Thoracic aorta (tissue), 2 donors: Measurements from ENCODE around the gene WARS2. TPM values are rescaled to one million over a fixed set of nuclear protein-coding genes. Genes with fewer than 3 reads are reported as not detected.

Experiments
- ATAC-seq: fragments of 150-250 bp; one replicate; pipeline ENCODE4 v1.8.0; 2017; ENCODE audit warnings: low read depth; ENCODE audit not compliant: insufficient number of reproducible peaks, low FRiP score
- DNase-seq: peaks from one replicate; pipeline ENCODE4 v3.0.0-alpha.2; 2020; ENCODE audit warnings: low spot score
- H3K27ac ChIP-seq, 2 donors: fragments of 200-600 bp; sonication (generic); 1 replicate in 1 of 2; 2 replicates in 1 of 2; pipeline ENCODE4 v1.5.1; 2016; ENCODE audit warnings: mild to moderate bottlenecking in 2 of 2, moderate library complexity in 2 of 2
- H3K27me3 ChIP-seq: fragments of 200-600 bp; sonication (generic); replicated peaks from 2 replicates; pipeline ENCODE4 v1.6.0; 2016; ENCODE audit warnings: mild to moderate bottlenecking; ENCODE audit not compliant: insufficient read depth
- H3K36me3 ChIP-seq: fragments of 200-600 bp; sonication (generic); one replicate; pipeline ENCODE4 v1.5.1; 2016
- H3K4me1 ChIP-seq, 2 donors: fragments of 200-600 bp; sonication (generic); 1 replicate in 1 of 2; 2 replicates in 1 of 2; pipeline versions ENCODE4 v1.5.1 to v1.6.0; 2016; ENCODE audit warnings: low read depth in 2 of 2, mild to moderate bottlenecking in 1 of 2; ENCODE audit not compliant: control insufficient read depth in 1 of 2
- H3K4me3 ChIP-seq: fragments of 200-600 bp; sonication (generic); 2 replicates; pipeline ENCODE4 v1.5.1; 2016; ENCODE audit warnings: mild to moderate bottlenecking
- H3K9me3 ChIP-seq: fragments of 200-600 bp; sonication (generic); 2 replicates; pipeline ENCODE4 v1.5.1; 2016
- total RNA-seq, 2 donors: library from RNA; depleted of rRNA; stranded (reverse); fragments of >200 nt; gene quantifications; one replicate each; pipeline versions ENCODE4 v1.1.0 to v1.2.3, GENCODE V29; 2016
- TF ChIP-seq, protein P1 (sequence below): fragments of 200-600 bp; sonication (generic); IDR thresholded peaks from one replicate; pipeline ENCODE4 v1.5.1; 2019; ENCODE audit warnings: antibody characterized with exemption

Gene WARS2
- total RNA-seq, 2 donors from 2014 or later: 11.1 to 13.8 TPM

DNA sequence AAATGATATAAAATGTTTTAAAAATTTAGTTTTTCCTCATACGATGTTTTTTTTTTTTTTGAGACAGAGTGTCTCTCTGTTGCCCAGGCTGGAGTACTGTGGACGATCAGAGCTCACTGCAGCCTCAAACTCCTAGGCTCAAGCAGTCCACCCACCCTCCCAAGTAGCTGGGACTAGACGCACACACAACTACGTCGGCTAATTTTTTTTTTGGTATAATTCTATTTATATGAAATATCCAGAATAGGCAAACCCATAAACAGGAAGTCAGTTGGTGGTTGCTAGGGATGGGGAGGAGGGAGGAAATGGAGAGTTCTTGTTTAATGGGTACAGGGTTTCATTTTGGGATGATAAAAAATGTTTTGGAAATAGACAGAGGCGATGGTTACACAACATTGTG, 56.5 kb downstream of the WARS2 start:
- no peak for DNase-seq
- ATAC-seq: no peak
- H3K9me3 ChIP-seq: no peaks in the 10 kb centered on the region

DNA sequence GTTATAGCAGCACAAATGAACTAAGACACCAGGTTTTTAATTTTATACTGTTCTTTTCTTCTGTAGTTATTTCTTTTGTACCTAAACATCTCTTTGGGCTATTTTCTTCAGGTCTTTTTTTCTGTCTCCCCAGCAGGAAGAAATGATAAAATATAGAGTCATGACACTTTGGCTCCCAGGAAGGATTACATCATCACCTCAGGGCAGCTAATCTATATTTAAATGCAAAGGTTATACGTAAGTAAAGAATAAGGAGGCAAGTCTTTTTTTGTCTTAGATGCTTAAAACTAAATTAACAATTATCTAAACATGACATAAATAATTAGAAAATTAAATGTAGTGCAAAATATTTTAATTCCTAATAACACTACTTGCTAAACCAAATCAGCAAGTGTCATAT, 57.0 kb downstream of the WARS2 start:
- TF ChIP-seq, protein P1, sequence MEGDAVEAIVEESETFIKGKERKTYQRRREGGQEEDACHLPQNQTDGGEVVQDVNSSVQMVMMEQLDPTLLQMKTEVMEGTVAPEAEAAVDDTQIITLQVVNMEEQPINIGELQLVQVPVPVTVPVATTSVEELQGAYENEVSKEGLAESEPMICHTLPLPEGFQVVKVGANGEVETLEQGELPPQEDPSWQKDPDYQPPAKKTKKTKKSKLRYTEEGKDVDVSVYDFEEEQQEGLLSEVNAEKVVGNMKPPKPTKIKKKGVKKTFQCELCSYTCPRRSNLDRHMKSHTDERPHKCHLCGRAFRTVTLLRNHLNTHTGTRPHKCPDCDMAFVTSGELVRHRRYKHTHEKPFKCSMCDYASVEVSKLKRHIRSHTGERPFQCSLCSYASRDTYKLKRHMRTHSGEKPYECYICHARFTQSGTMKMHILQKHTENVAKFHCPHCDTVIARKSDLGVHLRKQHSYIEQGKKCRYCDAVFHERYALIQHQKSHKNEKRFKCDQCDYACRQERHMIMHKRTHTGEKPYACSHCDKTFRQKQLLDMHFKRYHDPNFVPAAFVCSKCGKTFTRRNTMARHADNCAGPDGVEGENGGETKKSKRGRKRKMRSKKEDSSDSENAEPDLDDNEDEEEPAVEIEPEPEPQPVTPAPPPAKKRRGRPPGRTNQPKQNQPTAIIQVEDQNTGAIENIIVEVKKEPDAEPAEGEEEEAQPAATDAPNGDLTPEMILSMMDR: no peak
- H3K36me3 ChIP-seq: no peaks in the 10 kb centered on the region
- no peak overlapping the region for H3K4me3 ChIP-seq
- no peaks in the 10 kb centered on the region for H3K9me3 ChIP-seq
- no peak overlapping the region for H3K27ac ChIP-seq
- ATAC-seq (no peak), DNase-seq (no peak)
- H3K4me1 ChIP-seq: peaks cover 22 to 42% of the 10 kb centered on the region in 2 donors
- H3K27me3 ChIP-seq: no peaks in the 10 kb centered on the region

More for the DNA sequence above, 56.5 kb downstream of the WARS2 start:
- Histone ChIP-seq H3K36me3 (no peaks in the 10 kb centered on the region), H3K27ac (no peak overlapping the region), H3K4me1 (peaks cover 22 to 46% of the 10 kb centered on the region in 2 donors), H3K27me3 (no peaks in the 10 kb centered on the region), H3K4me3 (peak overlapping the region; percentile 46)
- TF ChIP-seq, protein P1: no peak

DNA sequence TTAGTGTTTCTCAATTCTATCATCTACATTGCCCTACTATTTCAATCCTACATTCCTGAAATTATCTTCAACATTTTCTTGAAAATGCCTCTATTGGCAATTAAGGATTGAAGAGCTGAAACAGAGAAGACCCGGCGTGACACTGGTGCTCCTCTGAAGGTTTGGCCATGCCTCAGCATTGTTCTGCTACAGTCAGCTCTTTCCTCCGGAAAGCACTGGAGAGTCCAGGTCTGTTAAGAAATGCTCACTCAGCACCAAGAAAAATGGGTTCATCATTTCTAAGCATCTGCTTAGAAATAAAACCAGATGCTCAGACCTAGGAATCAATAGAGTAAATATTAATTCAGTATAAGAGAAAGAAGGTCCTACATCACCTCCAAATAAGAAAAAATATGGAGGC, 58.8 kb downstream of the WARS2 start:
- no peak overlapping the region for H3K27ac ChIP-seq
- TF ChIP-seq, protein P1: no peak
- no peaks in the 10 kb centered on the region for H3K36me3 ChIP-seq
- DNase-seq: no peak
- H3K4me1 ChIP-seq: peaks cover 19 to 34% of the 10 kb centered on the region in 2 donors
- H3K4me3 ChIP-seq: no peak overlapping the region
- no peak for ATAC-seq
- no peaks in the 10 kb centered on the region for H3K9me3 ChIP-seq
- H3K27me3 ChIP-seq: no peaks in the 10 kb centered on the region

DNA sequence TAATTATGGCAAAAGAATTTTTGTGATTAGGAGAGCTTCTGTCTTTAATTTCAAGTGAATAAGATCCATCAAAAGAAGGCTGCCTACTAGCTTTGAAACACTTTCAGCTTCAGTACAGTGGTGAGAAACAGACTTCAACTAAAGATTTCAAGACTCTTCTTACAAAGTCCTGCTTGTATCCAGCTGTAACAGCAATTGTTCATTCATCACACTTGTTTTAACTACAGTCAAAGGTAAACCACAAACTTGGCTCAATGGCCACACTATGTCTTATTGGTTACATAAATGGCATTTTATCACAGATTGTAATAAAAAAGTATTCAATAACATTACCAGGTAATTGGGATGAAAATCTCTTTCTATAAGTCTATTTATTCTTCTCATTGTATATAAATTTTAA, 59.2 kb downstream of the WARS2 start:
- Histone ChIP-seq H3K27ac (peak overlapping the region; percentile 1 to 47), H3K27me3 (no peaks in the 10 kb centered on the region), H3K9me3 (no peaks in the 10 kb centered on the region), H3K4me1 (peaks cover 19 to 34% of the 10 kb centered on the region in 2 donors), H3K4me3 (no peak overlapping the region), H3K36me3 (no peaks in the 10 kb centered on the region)
- DNase-seq: no peak
- no peak for ATAC-seq
- TF ChIP-seq, protein P1: no peak

DNA sequence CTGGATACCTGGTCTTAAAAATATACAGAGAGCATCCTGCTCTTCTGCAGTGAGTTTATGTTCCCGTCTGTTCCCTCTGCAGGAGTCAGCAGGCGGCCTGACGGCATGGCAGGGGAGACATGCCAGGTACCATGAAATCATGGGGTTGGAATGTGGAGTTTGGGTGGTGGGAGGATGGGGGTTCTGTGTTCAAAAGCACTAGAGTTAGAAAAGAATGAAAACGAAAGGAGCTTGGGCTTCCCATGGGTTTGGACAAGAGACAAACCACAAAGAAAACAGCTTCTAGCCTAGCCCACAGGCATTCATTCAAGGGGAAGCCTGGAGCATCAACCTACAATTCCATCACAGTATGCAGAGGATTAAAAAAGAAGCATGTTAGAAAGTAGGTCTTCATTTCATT, 59.9 kb downstream of the WARS2 start:
- no peak for DNase-seq
- TF ChIP-seq, protein P1: no peak
- H3K4me3 ChIP-seq: peak overlapping the region; percentile 42

More for the DNA sequence above, 59.9 kb downstream of the WARS2 start:
- H3K27ac ChIP-seq: peak overlapping the region; percentile 1 to 47
- peaks cover 19 to 34% of the 10 kb centered on the region in 2 donors for H3K4me1 ChIP-seq
- no peaks in the 10 kb centered on the region for H3K27me3 ChIP-seq
- peak; percentile 56 for ATAC-seq
- H3K36me3 ChIP-seq: no peaks in the 10 kb centered on the region
- H3K9me3 ChIP-seq: no peaks in the 10 kb centered on the region
